PC-9 (cell line): Measurements from ENCODE around the gene TEC.

Experiments
- EZH2 ChIP-seq: fragments of 200-600 bp; sonication (generic); IDR thresholded peaks from 2 replicates; pipeline ENCODE4 v1.8.0; 2017; ENCODE audit warnings: antibody characterized with exemption, low read depth
- TF ChIP-seq, protein P1 (sequence below): fragments of 200-600 bp; sonication (generic); conservative IDR thresholded peaks from 2 replicates; pipeline ENCODE4 v1.6.1; 2017; ENCODE audit warnings: mixed run types, antibody characterized with exemption, mild to moderate bottlenecking, moderate library complexity

- TF ChIP-seq, protein P1, sequence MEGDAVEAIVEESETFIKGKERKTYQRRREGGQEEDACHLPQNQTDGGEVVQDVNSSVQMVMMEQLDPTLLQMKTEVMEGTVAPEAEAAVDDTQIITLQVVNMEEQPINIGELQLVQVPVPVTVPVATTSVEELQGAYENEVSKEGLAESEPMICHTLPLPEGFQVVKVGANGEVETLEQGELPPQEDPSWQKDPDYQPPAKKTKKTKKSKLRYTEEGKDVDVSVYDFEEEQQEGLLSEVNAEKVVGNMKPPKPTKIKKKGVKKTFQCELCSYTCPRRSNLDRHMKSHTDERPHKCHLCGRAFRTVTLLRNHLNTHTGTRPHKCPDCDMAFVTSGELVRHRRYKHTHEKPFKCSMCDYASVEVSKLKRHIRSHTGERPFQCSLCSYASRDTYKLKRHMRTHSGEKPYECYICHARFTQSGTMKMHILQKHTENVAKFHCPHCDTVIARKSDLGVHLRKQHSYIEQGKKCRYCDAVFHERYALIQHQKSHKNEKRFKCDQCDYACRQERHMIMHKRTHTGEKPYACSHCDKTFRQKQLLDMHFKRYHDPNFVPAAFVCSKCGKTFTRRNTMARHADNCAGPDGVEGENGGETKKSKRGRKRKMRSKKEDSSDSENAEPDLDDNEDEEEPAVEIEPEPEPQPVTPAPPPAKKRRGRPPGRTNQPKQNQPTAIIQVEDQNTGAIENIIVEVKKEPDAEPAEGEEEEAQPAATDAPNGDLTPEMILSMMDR: no peak
- TF ChIP-seq EZH2: no peak
Observed at GRCh38 chr4:48210966-48211328, 58.7 kb downstream of the TEC start.
